HG02610 (cell line): Measurements from ENCODE around the gene EGLN2.
"Not testable (repeated sequence)": the region's sequence is repeated elsewhere in the genome, so short reads cannot be mapped to it uniquely, and the experiment has no call there.

Experiments used
- ATAC-seq: cut with Tn5 transposase; IDR thresholded peaks from one replicate; pipeline ENCODE4 v1.9.1; 2021; ENCODE audit warnings: mild to moderate bottlenecking, moderate library complexity; ENCODE audit not compliant: unreplicated experiment

The EGLN2 gene

DNA sequence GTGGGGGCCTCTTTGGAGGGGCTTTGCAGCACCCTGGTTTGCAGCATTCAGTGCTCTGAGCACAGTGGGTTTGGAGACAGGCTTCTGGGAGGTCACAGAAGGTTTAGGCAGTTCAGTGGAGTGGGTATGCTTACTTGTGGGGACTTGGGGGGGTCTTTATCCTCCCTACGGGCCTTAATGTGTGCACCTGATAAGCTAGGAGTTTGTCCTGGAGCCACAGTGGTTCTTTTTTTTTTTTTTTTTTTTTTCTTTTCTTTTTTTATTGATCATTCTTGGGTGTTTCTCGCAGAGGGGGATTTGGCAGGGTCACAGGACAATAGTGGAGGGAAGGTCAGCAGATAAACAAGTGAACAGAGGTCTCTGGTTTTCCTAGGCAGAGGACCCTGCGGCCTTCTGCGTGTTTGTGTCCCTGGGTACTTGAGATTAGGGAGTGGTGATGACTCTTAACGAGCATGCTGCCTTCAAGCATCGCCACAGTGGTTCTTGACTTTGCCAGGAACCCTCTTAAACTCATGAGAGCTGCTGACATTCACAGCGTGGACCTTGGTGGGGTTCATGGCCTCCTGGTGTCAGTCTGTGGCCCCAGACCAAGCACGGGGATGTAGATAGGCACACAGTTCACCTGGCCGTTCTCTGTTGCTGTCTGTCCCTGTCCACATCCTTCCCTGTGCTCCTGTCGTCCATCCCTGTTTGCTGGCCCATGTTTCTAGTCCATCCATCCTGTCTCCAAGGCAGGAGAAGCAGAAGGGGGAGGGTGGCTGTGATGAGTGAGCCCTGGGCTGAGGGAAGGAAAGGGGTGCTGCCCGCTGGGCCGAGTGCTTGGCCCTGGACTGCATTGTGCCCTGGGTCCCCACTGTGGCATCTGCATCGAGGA is 2.7 kb downstream of the EGLN2 start:
- no peak for ATAC-seq

DNA sequence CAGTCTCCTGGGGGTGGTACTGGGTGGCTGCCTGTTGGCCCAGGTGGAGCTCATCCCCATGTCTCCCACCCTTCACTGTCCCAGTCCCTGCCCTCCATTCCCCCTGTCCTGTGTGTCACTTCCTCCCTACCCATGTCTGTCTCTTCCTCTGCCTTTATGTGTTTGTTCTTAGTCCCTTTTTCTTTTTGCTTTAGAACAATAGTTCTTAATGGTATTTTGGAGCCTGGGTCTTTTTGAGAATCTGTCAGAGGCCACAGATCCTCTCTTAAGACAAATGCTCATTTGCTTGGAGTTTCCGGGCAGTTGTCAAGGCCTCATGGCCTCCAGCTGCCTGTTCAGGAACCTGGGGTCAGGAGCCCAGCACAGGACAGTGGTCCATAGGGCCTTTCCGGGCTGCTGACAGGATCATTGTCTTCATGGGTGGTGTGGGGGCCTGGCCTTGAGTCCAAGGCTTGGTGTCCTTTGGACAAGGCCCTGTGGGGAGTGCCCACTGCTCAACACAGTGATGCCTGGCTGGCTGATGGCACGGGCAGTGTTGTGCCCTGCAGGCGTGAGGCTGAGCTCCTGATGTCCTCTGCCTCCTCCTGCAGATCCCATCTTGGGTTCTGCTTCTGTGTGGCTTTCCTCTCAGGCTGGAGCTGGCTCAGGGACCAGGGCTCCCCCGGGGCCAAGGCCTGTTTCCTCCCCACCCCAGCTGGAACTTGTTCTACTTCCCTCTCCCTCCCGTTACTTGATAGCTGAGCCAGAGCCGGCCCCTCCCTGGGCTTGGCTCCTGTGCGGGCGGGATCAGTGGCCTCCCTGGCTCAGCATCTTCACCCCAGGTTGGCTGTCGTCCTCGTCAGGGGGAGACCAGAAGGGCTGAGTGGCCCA is 3.5 kb downstream of the EGLN2 start:
- no peak for ATAC-seq

DNA sequence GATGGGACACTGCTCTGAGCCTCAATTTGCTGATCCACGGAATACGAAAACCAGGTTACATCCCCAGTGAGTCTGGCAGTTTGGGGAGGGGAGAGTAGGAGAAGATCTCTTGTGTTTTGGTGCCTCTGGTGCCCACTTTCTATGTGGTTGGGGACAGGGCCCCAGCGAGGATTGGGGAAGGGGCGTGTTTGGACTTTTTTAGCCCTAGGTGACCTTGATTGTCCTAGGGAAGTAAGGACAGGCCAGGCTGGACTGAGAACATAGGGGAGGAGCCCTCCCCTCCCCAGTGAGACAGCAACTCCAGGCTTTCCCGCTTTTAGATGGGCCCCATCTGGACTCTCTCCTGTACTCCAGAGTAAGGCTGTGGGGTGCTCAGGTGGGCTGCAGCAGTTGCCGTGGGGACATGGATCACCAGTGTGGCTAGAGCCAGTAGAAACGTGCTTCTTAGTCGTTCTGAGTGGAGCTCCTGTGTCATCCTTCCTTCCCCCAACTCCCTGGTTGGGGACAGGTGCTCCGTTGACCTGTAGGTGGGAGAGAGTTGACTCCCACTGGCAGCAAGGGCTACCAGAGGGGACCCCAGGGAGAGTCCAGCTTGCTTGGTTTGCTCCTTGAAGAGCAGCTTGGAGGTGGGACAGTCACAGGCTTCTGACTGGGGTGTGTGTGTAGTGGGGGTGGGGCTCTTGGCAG is 4.3 kb downstream of the EGLN2 start:
- no peak for ATAC-seq

DNA sequence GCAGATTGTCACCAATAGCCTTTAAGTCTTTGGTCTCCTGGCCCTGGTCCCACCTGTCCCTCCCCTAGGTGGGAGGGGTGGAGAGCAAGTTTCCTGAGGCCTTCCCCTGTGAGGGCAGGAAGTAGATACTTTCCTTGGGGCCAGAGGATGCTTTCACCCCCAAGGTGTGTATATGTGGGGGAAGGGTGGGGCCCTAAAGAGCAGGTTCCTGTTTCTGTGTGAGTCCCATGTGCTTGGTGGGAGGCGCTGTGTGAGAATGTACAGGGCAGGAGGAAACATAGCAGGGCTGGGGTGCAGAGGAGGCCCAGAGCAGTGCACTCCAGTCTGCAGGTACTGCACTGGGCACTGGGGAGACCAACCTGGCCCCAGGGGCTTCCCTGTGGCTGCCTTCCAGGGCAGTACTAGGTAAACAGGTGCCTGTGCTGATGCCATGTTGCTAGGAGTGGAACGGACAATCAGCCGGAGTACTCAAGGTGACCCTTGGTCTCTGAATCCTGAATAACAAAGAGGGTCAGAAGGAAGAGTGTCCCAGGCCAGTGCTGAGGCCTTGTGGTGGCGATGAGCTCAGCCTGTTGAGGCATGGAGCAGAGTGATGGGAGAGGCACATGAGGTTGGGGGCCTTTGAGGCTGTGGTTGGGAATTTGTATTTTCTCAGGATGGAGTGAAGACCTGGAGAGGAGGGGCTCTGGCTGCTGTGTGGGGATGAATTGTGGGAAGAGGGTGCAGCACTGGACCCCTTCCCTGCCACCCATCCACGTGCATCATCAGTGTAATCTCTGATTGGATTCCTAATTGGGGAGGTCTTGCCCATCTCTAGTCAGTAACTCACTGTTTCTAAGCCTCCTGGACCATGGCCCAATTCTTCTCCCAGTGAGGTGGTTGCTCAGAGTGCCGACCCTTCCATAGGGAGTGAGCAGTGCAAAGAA is 5.1 kb downstream of the EGLN2 start:
- no peak for ATAC-seq

DNA sequence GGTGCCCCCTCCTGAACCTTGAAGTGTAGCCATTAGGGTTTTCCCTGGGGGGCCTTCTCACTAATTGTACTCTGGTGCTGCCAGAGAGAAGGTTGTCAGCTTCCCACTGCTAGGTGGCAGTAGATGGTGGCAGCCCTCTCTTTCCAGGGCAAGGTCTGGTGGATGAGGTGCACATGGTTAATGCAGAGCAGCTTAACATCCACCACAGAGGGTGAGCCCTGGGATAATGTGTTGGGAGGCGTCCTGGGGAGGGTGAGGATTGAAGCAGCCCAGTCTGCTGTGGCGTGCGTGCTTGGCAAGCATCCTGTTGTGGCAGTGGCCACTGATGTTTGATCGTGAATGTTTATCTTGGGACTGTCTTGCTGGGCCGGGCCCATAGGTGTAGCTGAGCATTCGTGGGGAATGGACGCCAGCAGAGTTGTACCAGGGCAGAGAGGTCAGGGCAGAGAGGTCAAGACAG is 5.8 kb downstream of the EGLN2 start:
- no peak for ATAC-seq

DNA sequence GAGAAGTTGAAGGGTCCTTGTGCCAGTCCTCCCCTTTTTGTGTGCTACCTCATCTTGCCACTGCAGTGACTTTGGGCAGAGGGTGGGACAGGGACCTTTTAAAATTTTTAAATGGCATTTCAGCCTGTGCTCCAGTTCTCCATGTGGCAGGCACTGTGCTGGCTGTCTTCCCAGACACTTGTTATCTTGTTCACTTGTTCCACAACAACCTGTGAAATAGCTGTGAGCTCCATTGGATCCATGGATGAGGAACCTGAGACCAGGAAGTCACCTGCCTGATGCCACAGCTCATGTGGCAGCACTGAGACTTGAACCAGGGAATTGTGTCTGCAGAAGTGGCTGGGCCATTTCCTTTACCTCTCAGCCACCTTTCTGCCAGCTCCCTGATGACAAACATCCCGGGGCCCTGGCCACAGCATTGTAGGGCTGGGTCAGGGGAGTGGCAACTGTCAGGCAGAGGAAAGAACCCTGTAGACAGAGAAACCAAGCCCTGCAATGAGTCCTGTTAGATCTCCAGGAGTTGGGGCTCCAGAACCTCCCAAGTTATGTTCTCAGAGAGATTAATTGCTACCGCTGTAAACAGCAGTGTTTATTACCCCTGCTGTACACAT is 6.4 kb downstream of the EGLN2 start:
- no peak for ATAC-seq

DNA sequence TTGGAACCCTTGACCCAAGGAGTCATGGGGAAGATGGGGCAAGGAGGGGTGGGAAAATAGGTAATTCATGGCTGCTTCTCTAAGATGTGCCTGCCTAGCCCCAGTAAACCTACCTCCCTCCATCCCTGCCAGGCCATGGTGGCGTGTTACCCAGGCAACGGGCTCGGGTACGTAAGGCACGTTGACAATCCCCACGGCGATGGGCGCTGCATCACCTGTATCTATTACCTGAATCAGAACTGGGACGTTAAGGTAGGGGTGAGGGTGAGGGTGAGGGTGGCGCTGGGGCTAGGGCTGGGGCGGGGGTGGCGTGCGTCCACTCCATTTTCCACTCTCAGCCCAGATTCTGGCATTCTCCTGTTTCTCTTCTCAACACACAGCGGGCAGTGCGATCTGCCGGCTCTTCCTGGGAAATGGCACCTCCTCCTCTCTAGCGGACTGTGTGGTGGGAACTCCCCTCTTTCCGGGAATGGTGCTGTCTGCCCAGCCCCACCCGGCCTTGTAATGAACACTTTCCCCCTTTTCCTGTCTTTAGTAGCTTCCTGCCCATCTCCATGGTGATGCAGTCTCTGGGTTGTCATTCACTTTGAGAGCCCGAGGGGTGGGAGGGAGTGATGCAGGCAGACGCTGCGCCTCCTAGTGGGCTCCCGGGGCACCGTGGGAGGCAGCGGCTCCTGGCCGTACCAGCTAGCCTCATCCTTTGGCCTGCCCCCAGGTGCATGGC is 7.6 kb downstream of the EGLN2 start:
- no peak for ATAC-seq

DNA sequence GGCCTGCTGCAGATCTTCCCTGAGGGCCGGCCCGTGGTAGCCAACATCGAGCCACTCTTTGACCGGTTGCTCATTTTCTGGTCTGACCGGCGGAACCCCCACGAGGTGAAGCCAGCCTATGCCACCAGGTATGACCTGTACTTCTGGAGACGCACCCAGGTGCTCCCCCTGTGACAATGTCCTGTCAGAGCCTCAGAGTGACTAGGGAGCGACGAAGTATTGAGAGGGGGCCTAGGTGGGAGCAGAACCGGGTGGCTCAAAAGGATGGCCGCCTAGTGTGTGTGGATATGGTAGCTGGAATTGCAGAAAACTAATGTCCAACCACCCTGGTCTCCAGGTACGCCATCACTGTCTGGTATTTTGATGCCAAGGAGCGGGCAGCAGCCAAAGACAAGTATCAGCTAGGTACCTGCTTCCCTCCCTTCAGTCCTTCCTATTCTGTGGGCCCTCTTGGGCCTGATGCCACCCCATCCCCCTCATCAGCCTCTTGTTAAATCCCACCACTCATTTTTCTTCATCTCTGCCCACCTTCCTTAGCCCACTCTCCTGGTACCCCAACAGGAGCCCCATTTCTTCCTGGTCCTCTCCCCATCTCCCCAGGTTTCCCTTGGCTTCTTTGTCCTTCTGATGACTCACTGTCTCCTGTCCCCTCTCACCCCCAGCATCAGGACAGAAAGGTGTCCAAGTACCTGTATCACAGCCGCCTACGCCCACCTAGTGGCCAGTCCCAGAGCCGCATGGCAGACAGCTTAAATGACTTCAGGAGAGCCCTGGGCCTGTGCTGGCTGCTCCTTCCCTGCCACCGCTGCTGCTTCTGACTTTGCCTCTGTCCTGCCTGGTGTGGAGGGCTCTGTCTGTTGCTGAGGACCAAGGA is 8.4 kb downstream of the EGLN2 start:
- no peak for ATAC-seq

DNA sequence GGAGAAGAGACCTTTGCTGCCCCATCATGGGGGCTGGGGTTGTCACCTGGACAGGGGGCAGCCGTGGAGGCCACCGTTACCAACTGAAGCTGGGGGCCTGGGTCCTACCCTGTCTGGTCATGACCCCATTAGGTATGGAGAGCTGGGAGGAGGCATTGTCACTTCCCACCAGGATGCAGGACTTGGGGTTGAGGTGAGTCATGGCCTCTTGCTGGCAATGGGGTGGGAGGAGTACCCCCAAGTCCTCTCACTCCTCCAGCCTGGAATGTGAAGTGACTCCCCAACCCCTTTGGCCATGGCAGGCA is 9.0 kb downstream of the EGLN2 start:
- ATAC-seq = no peak

DNA sequence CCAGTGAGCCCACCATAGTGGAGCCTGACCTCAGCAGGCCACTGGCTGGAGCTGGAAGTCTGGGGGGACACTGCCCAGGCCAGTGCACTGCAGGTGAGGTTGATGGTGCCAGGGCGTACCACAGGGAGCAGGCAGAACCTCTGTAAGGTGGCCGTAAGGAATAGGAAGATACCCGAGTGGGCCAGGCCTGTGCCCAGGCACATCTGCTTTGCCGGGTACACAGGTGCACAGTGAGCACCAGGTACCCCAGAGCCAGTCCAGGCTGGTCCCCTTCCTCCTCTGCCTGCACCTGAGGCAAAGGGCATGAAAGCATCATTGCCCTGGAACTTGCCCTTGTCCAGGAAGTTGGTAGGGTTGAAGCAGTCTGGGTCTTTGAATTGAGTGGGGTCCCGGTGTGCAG is 9.5 kb downstream of the EGLN2 start:
- no peak for ATAC-seq

DNA sequence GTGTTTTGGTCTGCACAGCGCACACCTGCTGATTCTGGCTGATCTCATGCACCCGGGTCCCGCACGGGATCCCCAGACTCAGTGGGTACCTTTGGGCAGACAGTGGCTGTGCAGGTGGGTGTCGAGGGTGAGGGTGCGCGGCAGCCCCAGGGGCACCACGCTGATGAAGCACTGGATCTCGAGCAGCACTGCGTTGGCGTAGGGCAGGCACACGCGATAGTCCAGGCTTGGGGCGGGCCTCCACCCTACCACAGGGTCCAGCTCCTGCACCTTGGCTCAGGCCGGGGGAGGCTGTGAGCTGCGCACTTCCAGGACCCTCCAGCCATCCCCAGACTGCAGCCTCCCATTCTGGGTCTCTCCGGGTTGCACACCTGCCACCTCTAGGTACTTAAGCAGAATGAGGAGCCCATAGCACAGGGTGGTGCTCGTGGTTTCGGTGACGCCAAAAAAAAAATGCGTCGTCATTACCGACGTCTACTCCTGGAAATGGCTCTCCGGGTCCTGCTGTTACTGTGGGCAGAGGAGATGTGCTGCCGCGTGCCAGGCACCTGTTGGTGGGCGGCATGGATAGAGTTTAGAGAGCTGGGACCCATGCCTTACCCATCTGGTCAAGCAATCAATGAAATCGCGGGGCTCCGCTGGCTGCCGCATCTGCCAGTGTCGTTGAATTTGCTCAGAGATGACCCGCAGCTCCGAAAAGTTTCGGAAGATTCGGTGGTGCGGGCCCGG is 10.5 kb downstream of the EGLN2 start:
- no peak for ATAC-seq

DNA sequence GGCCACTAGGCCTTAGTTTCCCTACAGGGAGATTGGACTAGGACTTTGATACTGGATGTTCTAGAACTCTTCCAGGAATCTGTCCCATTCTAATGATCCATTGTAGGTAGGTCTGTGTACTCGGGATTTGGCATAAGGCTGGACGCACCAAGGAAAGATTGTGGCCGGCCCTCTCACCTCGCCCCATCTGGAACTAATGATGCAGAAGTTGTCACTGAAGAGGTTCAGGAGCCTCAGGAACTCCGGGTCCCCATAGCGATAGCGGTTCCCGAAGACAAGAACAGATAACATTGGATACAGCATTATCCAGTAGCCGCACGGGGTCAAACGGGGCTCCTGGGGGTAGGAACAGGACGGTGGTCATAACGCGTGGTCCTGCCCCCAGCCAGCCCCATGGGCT is 11.2 kb downstream of the EGLN2 start:
- no peak for ATAC-seq

DNA sequence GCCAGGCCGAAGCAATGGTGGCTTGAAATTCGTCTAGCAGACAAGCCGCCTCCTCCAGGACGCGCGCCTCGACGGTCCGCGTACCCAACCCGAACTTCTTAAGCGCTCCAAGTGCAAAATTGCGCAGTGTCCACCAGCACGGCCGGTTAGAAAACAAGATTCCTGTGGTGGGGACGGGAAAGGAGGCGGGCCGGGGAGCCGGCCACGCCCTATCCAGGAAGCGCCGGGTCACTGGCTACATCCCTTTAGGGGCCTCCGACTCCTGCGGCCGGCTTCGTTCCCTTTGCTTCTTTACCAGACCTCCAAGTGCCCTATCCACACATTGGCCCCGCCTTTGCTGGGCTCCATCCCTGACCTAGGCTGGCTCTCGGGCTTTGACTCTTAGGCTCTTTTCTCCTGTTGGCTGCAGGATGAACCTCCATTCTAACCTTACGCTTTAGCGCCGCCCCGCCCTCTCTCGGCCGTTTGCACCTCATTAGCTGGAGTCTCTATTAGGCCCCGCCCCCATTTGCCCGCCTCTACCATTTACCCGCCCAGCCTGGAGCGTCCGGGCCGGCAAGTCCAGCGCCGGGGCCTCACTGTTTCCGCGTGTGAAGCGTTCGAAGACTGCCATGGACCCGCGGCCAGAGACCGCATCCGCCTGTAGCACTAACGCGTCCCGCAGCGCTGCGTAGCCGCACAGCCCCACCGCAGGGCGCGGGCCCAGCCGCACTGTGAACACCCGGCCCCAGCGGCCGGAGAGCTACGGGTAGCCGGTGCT is 11.8 kb downstream of the EGLN2 start:
- ATAC-seq = peak; percentile 60

DNA sequence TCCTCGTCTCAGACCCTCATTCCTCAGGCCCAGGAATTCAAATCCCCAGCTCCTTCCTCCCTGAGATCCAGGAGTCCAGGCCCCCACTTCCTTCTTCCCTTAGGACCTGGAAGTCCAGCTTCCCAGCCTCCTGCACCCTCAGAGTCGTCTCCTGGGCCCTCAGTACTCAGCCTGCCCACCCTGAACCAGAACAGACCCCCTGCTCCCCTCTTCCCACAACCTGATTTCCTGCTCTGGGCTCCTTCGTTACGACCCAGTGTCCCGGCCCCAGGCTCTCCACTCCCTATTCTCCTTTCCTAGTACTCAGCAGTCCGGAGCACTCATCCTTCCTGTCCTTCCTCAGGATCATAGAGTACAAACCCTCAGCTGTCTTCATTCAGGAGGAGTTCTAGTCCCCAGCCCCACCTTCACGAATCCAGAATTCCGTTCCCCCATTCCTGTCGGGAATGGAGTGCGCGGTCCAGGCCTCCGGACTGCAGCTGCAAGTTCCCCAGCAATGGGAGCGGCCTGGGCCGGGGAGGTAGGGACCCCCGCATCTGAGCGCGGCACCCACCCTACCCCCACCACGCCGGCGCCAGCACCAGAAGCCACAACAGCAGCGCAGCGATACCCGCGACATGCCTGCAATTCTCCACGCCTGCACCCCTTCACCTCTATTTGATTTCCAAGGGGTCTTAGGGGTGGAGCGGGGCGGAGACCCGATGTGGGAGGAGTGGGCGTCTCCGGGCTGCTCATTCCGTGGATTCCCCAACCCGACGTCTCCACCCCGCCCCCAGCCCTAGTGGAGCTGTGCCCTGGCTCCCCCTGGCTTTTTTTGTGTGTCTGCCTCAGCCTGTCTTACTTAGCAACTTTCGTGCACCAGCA is 12.7 kb downstream of the EGLN2 start:
- ATAC-seq = no peak

DNA sequence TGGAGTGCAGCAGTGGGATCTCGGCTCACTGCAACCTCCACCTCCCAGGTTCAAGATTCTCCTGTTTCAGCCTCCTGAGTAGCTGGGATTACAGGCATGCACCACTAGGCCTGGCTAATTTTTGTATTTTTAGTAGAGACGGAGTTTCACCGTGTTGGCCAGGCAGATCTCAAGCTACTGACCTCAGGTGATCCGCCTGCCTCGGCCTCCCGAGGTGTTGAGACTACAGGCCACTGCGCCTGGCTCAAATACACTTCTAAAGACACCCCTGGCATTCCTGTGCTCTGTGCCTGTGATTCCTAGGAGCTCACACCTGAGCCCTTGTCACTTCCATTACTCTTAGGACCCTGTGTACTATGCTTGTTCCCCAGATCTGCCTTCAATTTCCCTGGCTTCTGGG is 13.6 kb downstream of the EGLN2 start:
- not testable (repeated sequence) for ATAC-seq

DNA sequence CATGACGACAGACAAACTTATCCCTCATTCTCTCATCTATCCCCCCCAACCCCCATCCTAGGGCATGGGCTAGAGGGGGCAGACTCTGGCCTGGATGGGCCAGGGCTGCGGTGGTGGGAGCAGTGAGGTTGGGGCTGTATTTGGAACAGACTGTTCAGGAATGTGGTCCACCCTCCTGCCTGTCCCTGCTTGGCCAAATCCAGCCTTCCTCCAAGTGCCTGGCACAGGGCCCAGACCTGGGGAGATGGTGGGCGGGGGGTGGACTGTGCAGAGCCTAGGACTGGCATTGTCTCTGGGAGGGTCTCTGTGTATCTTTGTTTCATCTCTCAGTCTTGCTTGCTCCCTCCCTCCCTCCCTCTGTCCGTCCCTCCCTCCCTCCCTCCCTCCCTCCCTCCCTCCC is 14.2 kb downstream of the EGLN2 start:
- ATAC-seq = no peak
